ENCODE data around the gene DARS1.

GRCh38 chr2:135925571-135925970 lies 59.9 kb downstream of the DARS1 start:
- TF ChIP-seq CTCF (IDR thresholded peaks at IDR 0.05) (no peak), ZFX (IDR thresholded peaks at IDR 0.05; ENCODE audit: borderline replicate concordance) (no peak)
